WTC11 (cell line): Measurements from ENCODE around the gene MIPOL1. TPM values are rescaled to one million over a fixed set of nuclear protein-coding genes. Genes with fewer than 3 reads are reported as not detected.

Experiments used
- ATAC-seq: fragments of 200-7000 bp; cut with Tn5 transposase; 2 replicates; pipeline ENCODE4 v1.10.0; 2021; ENCODE audit warnings: mild to moderate bottlenecking, moderate library complexity
- CTCF ChIA-PET: fragments of 300-600 bp; sonication (Branson Sonifier 250); formaldehyde crosslinking; loops from one replicate; lab custom pipeline; 2021; ENCODE audit warnings: antibody characterized with exemption; lab: Charles Lee
- POLR2A ChIA-PET: fragments of 350-600 bp; sonication (Branson Sonifier 250); formaldehyde crosslinking; loops from one replicate; lab custom pipeline; 2021; ENCODE audit warnings: antibody characterized with exemption; lab: Charles Lee
- DNase-seq: peaks from one replicate; pipeline ENCODE4 v3.0.0; 2021; ENCODE audit warnings: low spot score
- H3K27ac Mint-ChIP-seq: 2 replicates; pipeline ENCODE4 v1.8.0; 2021; ENCODE audit warnings: mixed read lengths
- H3K27me3 Mint-ChIP-seq: 2 replicates; pipeline ENCODE4 v1.8.0; 2021; ENCODE audit warnings: low read depth, mild to moderate bottlenecking, moderate library complexity, mixed read lengths
- H3K36me3 Mint-ChIP-seq: 2 replicates; pipeline ENCODE4 v1.8.0; 2021; ENCODE audit warnings: mixed read lengths
- H3K4me1 Mint-ChIP-seq: 2 replicates; pipeline ENCODE4 v1.8.0; 2022; ENCODE audit warnings: mixed read lengths
- H3K4me3 Mint-ChIP-seq: 2 replicates; pipeline ENCODE4 v1.8.0; 2021; ENCODE audit warnings: mild to moderate bottlenecking, moderate library complexity, mixed read lengths
- H3K9me3 Mint-ChIP-seq: 2 replicates; pipeline ENCODE4 v1.8.0; 2021; ENCODE audit warnings: mixed read lengths
- ETV6 ChIP-seq: sonication (generic); formaldehyde crosslinking; IDR thresholded peaks from 2 replicates; pipeline ENCODE4 v1.8.1; 2022; ENCODE audit warnings: mild to moderate bottlenecking, missing genetic modification reagents
- FOXP1 ChIP-seq: sonication (generic); formaldehyde crosslinking; IDR thresholded peaks from 2 replicates; pipeline ENCODE4 v1.8.0; 2022; ENCODE audit warnings: missing genetic modification reagents, mild to moderate bottlenecking, moderate library complexity, borderline replicate concordance
- GTF2I ChIP-seq: fragments of 250-450 bp; sonication (Bioruptor Pico); conservative IDR thresholded peaks from 2 replicates; pipeline ENCODE4 v1.4.0; 2021; ENCODE audit warnings: mild to moderate bottlenecking
- HMGA2 ChIP-seq: fragments of 250-450 bp; sonication (Bioruptor Pico); IDR thresholded peaks from 2 replicates; pipeline ENCODE4 v1.4.0; 2021; ENCODE audit warnings: mild to moderate bottlenecking, moderate library complexity
- NFE2L1 ChIP-seq: sonication (generic); formaldehyde crosslinking; IDR thresholded peaks from 2 replicates; pipeline ENCODE4 v1.8.1; 2023; ENCODE audit warnings: missing genetic modification reagents
- NR2C2 ChIP-seq: sonication (generic); formaldehyde crosslinking; IDR thresholded peaks from 2 replicates; pipeline ENCODE4 v1.8.0; 2022; ENCODE audit warnings: mild to moderate bottlenecking, missing genetic modification reagents
- NR3C1 ChIP-seq: sonication (generic); formaldehyde crosslinking; conservative IDR thresholded peaks from 2 replicates; pipeline ENCODE4 v1.8.1; 2023; ENCODE audit warnings: low read depth, mild to moderate bottlenecking, missing genetic modification reagents
- OVOL2 ChIP-seq: fragments of 250-450 bp; sonication (Bioruptor Pico); IDR thresholded peaks from 2 replicates; pipeline ENCODE4 v1.9.0; 2021; ENCODE audit warnings: mild to moderate bottlenecking, borderline replicate concordance
- PRRX2 ChIP-seq: fragments of 250-450 bp; sonication (Bioruptor Pico); IDR thresholded peaks from 2 replicates; pipeline ENCODE4 v1.8.0; 2021; ENCODE audit warnings: mild to moderate bottlenecking
- SOX15 ChIP-seq: fragments of 250-450 bp; sonication (Bioruptor Pico); IDR thresholded peaks from 2 replicates; pipeline ENCODE4 v1.9.0; 2021; ENCODE audit warnings: mild to moderate bottlenecking
- TCF7 ChIP-seq: sonication (generic); formaldehyde crosslinking; IDR thresholded peaks from 2 replicates; pipeline ENCODE4 v1.8.0; 2022; ENCODE audit warnings: mild to moderate bottlenecking, low read depth, missing genetic modification reagents, moderate library complexity
- ZNF219 ChIP-seq: sonication (generic); formaldehyde crosslinking; IDR thresholded peaks from 2 replicates; pipeline ENCODE4 v1.8.0; 2023; ENCODE audit warnings: missing genetic modification reagents, mild to moderate bottlenecking, borderline replicate concordance
- total RNA-seq: library from RNA; stranded (reverse); gene quantifications from 3 replicates; pipeline ENCODE4 v1.2.3, GENCODE V29; 2021
- TF ChIP-seq, protein P1 (sequence below): sonication (generic); formaldehyde crosslinking; IDR thresholded peaks from 2 replicates; pipeline ENCODE4 v1.8.1; 2022; ENCODE audit warnings: low read depth, missing genetic modification reagents, borderline replicate concordance
- TF ChIP-seq, protein P2 (sequence below): sonication (generic); formaldehyde crosslinking; conservative IDR thresholded peaks from 2 replicates; pipeline ENCODE4 v1.8.1; 2022; ENCODE audit warnings: mild to moderate bottlenecking, missing genetic modification reagents
- TF ChIP-seq, protein P3 (sequence below): sonication (generic); formaldehyde crosslinking; IDR thresholded peaks from 2 replicates; pipeline ENCODE4 v1.8.1; 2022; ENCODE audit warnings: missing genetic modification reagents, borderline replicate concordance
- TF ChIP-seq, protein P4 (sequence below): sonication (generic); formaldehyde crosslinking; IDR thresholded peaks from 2 replicates; pipeline ENCODE4 v1.8.1; 2023; ENCODE audit warnings: mild to moderate bottlenecking, moderate library complexity, missing genetic modification reagents
- TF ChIP-seq, protein P5 (sequence below): fragments of 250-450 bp; sonication (Bioruptor Pico); conservative IDR thresholded peaks from 2 replicates; pipeline ENCODE4 v1.9.0; 2021; ENCODE audit warnings: mild to moderate bottlenecking
- TF ChIP-seq, protein P6 (sequence below): sonication (generic); formaldehyde crosslinking; IDR thresholded peaks from 2 replicates; pipeline ENCODE4 v1.8.1; 2023; ENCODE audit warnings: mild to moderate bottlenecking, missing genetic modification reagents, moderate library complexity

The MIPOL1 gene
- total RNA-seq, 1 experiment from 2014 or later: 13.1 TPM

DNA sequence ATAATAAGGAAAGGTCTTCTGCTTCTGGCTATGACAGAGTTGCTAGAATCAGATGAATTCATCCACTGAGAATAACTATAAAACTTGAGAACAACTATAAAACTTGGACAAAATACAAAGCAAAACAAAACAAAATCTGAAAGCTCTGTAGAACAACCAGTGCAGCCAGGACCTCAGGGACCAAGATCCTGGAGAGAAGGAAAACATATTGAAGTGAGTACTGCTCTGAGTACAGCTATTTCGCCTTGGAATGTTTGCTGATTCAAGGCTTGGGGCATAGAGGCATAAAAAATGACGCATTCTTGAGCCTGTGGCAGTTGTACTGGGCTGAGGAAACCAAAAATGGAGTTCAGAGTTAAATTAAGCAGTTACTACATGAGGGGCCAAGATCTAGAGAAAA is 375.6 kb downstream of the MIPOL1 start:
- Mint-ChIP-seq H3K27ac (no peak overlapping the region), H3K4me3 (no peak overlapping the region), H3K27me3 (peaks cover 47% of the 10 kb centered on the region), H3K9me3 (no peaks in the 10 kb centered on the region)
- no peak for DNase-seq
- POLR2A ChIA-PET: no interaction called here
- TF ChIP-seq ETV6 (CRISPR knock-in tag): no peak
- no peak for TF ChIP-seq NFE2L1 (CRISPR knock-in tag)
- TF ChIP-seq, protein P1, sequence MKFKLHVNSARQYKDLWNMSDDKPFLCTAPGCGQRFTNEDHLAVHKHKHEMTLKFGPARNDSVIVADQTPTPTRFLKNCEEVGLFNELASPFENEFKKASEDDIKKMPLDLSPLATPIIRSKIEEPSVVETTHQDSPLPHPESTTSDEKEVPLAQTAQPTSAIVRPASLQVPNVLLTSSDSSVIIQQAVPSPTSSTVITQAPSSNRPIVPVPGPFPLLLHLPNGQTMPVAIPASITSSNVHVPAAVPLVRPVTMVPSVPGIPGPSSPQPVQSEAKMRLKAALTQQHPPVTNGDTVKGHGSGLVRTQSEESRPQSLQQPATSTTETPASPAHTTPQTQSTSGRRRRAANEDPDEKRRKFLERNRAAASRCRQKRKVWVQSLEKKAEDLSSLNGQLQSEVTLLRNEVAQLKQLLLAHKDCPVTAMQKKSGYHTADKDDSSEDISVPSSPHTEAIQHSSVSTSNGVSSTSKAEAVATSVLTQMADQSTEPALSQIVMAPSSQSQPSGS: no peak
- no peak for TF ChIP-seq GTF2I (CRISPR knock-in tag)
- no peak for TF ChIP-seq NR3C1 (CRISPR knock-in tag)
- TF ChIP-seq, protein P2, sequence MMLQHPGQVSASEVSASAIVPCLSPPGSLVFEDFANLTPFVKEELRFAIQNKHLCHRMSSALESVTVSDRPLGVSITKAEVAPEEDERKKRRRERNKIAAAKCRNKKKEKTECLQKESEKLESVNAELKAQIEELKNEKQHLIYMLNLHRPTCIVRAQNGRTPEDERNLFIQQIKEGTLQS: no peak
- TF ChIP-seq, protein P3, sequence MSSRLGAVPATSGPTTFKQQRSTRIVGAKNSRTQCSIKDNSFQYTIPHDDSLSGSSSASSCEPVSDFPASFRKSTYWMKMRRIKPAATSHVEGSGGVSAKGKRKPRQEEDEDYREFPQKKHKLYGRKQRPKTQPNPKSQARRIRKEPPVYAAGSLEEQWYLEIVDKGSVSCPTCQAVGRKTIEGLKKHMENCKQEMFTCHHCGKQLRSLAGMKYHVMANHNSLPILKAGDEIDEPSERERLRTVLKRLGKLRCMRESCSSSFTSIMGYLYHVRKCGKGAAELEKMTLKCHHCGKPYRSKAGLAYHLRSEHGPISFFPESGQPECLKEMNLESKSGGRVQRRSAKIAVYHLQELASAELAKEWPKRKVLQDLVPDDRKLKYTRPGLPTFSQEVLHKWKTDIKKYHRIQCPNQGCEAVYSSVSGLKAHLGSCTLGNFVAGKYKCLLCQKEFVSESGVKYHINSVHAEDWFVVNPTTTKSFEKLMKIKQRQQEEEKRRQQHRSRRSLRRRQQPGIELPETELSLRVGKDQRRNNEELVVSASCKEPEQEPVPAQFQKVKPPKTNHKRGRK (CRISPR knock-in tag): no peak
- TF ChIP-seq OVOL2 (CRISPR knock-in tag): no peak
- no peak for TF ChIP-seq PRRX2 (CRISPR knock-in tag)
- TF ChIP-seq, all 79 proteins: peak for 0
- no peaks in the 10 kb centered on the region for H3K4me1 Mint-ChIP-seq
- CTCF ChIA-PET: interaction anchor here (0.7 to 2.8 kb wide), 2 partner anchors 10 to 18 kb away, joined by 3 to 14 read pairs; no protein-coding TSS in a partner anchor
- H3K36me3 Mint-ChIP-seq: no peaks in the 10 kb centered on the region
- no peak for ATAC-seq

DNA sequence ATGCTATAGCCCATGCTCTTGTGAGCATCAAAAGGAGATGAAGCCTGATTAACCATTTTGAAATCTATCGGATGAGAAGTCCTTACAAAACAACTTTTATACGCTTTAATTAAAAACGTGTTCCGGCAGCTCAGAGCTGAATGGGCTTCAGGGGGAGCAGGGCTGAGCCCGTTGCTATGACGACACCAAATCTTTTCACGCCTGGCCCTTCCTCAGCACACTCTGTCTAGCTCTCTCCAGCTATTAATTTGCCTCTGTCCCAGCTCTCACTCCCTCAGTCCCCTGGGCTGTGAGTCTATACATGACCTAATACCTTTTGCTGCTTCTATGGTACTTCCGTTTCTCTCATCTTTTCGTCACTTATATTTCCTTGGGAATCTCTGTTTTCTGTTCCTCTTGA is 381.5 kb downstream of the MIPOL1 start:
- CTCF ChIA-PET: no interaction called here
- H3K27me3 Mint-ChIP-seq: peaks cover 97% of the 10 kb centered on the region
- no peak for TF ChIP-seq NFE2L1 (CRISPR knock-in tag)
- TF ChIP-seq, protein P4, sequence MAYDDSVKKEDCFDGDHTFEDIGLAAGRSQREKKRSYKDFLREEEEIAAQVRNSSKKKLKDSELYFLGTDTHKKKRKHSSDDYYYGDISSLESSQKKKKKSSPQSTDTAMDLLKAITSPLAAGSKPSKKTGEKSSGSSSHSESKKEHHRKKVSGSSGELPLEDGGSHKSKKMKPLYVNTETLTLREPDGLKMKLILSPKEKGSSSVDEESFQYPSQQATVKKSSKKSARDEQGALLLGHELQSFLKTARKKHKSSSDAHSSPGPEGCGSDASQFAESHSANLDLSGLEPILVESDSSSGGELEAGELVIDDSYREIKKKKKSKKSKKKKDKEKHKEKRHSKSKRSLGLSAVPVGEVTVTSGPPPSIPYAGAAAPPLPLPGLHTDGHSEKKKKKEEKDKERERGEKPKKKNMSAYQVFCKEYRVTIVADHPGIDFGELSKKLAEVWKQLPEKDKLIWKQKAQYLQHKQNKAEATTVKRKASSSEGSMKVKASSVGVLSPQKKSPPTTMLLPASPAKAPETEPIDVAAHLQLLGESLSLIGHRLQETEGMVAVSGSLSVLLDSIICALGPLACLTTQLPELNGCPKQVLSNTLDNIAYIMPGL (CRISPR knock-in tag): no peak
- no peak for TF ChIP-seq HMGA2 (CRISPR knock-in tag)
- TF ChIP-seq GTF2I (CRISPR knock-in tag): no peak
- TF ChIP-seq, protein P5, sequence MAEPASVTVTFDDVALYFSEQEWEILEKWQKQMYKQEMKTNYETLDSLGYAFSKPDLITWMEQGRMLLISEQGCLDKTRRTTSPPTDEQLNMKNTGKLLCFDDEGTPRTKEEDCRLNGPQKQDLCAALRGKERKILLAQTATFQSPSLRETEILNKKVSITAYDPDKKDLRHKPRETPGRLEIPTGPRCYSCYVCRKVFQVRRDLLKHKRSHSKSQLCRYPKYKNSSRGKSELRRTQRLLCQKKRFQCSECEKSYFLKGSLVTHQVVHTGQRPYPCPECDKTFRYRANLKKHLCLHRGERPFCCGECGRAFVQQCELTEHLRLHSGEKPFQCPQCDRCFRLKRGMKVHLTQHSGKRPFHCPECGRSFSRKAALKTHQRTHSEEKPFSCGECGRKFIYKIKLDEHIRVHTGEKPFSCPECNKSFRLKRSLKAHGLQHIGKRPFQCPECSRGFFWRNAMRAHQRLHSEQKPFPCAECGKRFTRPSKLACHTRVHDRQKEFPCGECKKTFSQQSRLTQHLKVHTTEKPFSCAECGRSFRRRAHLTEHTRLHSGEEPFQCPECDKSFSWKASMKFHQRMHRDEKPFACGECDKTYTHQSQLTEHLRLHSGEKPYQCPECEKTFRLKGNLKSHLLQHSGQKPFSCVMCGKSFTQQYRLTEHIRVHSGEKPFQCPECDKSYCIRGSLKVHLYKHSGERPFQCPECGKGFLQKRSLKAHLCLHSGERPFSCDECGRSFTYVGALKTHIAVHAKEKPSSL (CRISPR knock-in tag): no peak
- TF ChIP-seq ZNF219: no peak
- TF ChIP-seq, protein P6, sequence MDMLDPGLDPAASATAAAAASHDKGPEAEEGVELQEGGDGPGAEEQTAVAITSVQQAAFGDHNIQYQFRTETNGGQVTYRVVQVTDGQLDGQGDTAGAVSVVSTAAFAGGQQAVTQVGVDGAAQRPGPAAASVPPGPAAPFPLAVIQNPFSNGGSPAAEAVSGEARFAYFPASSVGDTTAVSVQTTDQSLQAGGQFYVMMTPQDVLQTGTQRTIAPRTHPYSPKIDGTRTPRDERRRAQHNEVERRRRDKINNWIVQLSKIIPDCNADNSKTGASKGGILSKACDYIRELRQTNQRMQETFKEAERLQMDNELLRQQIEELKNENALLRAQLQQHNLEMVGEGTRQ (CRISPR knock-in tag): no peak
- no peak for TF ChIP-seq SOX15 (CRISPR knock-in tag)
- no peak for TF ChIP-seq ETV6 (CRISPR knock-in tag)
- TF ChIP-seq TCF7 (CRISPR knock-in tag): no peak
- TF ChIP-seq FOXP1 (CRISPR knock-in tag): no peak
- no peak for TF ChIP-seq NR2C2 (CRISPR knock-in tag)
- H3K4me1 Mint-ChIP-seq: no peaks in the 10 kb centered on the region
- POLR2A ChIA-PET: no interaction called here
- H3K36me3 Mint-ChIP-seq: no peaks in the 10 kb centered on the region
- no peak overlapping the region for H3K27ac Mint-ChIP-seq
- ATAC-seq (no peak; the same call in 1 of the 2 replicates), DNase-seq (no peak)
- no peaks in the 10 kb centered on the region for H3K9me3 Mint-ChIP-seq
- no peak overlapping the region for H3K4me3 Mint-ChIP-seq
